RWPE2 (cell line): ENCODE data around the gene NUP214.
"Not testable (repeated sequence)": the region's sequence is repeated elsewhere in the genome, so short reads cannot be mapped to it uniquely, and the experiment has no call there.

Source experiments
- ATAC-seq: fragments of 200-7000 bp; cut with Tn5 transposase; 3 replicates; pipeline ENCODE4 v1.9.1; 2021; ENCODE audit warnings: low read depth
- DNase-seq: peaks from one replicate; pipeline ENCODE4 v3.0.0-alpha.2; 2020; ENCODE audit warnings: low spot score
- H3K27ac ChIP-seq: fragments of 450-650 bp; 2 replicates; pipeline ENCODE4 v1.5.1; 2017; ENCODE audit warnings: mild to moderate bottlenecking; ENCODE audit not compliant: poor library complexity, severe bottlenecking
- H3K27me3 ChIP-seq: fragments of 250-450 bp; sonication (Bioruptor Pico); 2 replicates; pipeline ENCODE4 v1.5.1; 2021; ENCODE audit warnings: mild to moderate bottlenecking, moderate library complexity; ENCODE audit not compliant: insufficient read depth, poor library complexity, severe bottlenecking
- H3K36me3 ChIP-seq: fragments of 250-450 bp; sonication (Bioruptor Pico); 2 replicates; pipeline ENCODE4 v1.5.1; 2020; ENCODE audit warnings: low read depth, mild to moderate bottlenecking, moderate library complexity
- H3K4me1 ChIP-seq: fragments of 250-450 bp; sonication (Bioruptor Pico); 2 replicates; pipeline ENCODE4 v1.5.1; 2021; ENCODE audit warnings: mild to moderate bottlenecking, moderate library complexity; ENCODE audit not compliant: insufficient read depth, poor library complexity, severe bottlenecking
- H3K4me3 ChIP-seq: fragments of 250-450 bp; sonication (Bioruptor Pico); 2 replicates; pipeline ENCODE4 v1.5.1; 2021; ENCODE audit warnings: mild to moderate bottlenecking, moderate library complexity; ENCODE audit not compliant: severe bottlenecking
- H3K9me3 ChIP-seq: fragments of 250-450 bp; sonication (Bioruptor Pico); 2 replicates; pipeline ENCODE4 v1.5.1; 2021; ENCODE audit warnings: mild to moderate bottlenecking, moderate library complexity; ENCODE audit not compliant: severe bottlenecking
- TF ChIP-seq, protein P1 (sequence below): fragments of 450-650 bp; IDR thresholded peaks from one replicate; pipeline ENCODE4 v1.5.1; 2017; ENCODE audit warnings: mild to moderate bottlenecking, moderate library complexity; ENCODE audit not compliant: poor library complexity, severe bottlenecking

Gene NUP214

GRCh38 chr9:131099102-131099606, 26.2 kb upstream of the NUP214 start:
- H3K4me1 ChIP-seq, result no peaks in the 10 kb centered on the region
- peaks cover 6% of the 10 kb centered on the region for H3K9me3 ChIP-seq
- DNase-seq (no peak), ATAC-seq (no peak)
- H3K27ac ChIP-seq, result no peak overlapping the region
- no peak overlapping the region for H3K4me3 ChIP-seq
- H3K36me3 ChIP-seq, result no peaks in the 10 kb centered on the region
- TF ChIP-seq, protein P1, sequence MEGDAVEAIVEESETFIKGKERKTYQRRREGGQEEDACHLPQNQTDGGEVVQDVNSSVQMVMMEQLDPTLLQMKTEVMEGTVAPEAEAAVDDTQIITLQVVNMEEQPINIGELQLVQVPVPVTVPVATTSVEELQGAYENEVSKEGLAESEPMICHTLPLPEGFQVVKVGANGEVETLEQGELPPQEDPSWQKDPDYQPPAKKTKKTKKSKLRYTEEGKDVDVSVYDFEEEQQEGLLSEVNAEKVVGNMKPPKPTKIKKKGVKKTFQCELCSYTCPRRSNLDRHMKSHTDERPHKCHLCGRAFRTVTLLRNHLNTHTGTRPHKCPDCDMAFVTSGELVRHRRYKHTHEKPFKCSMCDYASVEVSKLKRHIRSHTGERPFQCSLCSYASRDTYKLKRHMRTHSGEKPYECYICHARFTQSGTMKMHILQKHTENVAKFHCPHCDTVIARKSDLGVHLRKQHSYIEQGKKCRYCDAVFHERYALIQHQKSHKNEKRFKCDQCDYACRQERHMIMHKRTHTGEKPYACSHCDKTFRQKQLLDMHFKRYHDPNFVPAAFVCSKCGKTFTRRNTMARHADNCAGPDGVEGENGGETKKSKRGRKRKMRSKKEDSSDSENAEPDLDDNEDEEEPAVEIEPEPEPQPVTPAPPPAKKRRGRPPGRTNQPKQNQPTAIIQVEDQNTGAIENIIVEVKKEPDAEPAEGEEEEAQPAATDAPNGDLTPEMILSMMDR, result no peak
- peaks cover 6% of the 10 kb centered on the region for H3K27me3 ChIP-seq

DNA sequence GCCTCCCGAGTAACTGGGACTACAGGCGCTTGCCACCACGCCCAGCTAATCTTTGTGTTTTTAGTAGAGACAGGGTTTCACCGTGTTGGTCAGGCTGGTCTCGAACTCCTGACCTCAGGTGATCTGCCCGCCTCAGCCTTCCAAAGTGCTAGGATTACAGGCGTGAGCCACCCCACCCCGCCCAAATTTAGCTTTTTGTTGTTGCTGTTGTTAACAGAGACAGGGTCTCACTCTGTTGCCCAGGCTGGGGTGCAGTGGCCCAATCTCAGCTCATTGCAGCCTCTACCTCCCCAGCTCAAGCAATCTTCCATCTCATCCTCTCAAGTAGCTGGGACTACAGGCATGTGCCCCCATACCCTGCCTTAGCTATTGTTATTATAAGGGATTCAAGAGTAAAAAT, 25.5 kb upstream of the NUP214 start:
- H3K4me1 ChIP-seq, H3K36me3 ChIP-seq, ATAC-seq, H3K27ac ChIP-seq, H3K4me3 ChIP-seq, H3K27me3 ChIP-seq, DNase-seq, H3K9me3 ChIP-seq: not testable (repeated sequence)

GRCh38 chr9:131100445-131100844, 24.9 kb upstream of the NUP214 start:
- DNase-seq, result no peak
- no peak for ATAC-seq
- Histone ChIP-seq H3K4me1 (no peaks in the 10 kb centered on the region), H3K4me3 (no peak overlapping the region), H3K9me3 (peaks cover 6% of the 10 kb centered on the region), H3K27me3 (peaks cover 5% of the 10 kb centered on the region), H3K27ac (no peak overlapping the region), H3K36me3 (no peaks in the 10 kb centered on the region)
- TF ChIP-seq, protein P1, result no peak

GRCh38 chr9:131101207-131101964, 24.0 kb upstream of the NUP214 start:
- Histone ChIP-seq H3K9me3 (peaks cover 6% of the 10 kb centered on the region), H3K4me1 (no peaks in the 10 kb centered on the region), H3K36me3 (no peaks in the 10 kb centered on the region), H3K27me3 (no peaks in the 10 kb centered on the region), H3K4me3 (no peak overlapping the region), H3K27ac (no peak overlapping the region)
- DNase-seq (no peak), ATAC-seq (no peak)
- TF ChIP-seq, protein P1, result no peak

DNA sequence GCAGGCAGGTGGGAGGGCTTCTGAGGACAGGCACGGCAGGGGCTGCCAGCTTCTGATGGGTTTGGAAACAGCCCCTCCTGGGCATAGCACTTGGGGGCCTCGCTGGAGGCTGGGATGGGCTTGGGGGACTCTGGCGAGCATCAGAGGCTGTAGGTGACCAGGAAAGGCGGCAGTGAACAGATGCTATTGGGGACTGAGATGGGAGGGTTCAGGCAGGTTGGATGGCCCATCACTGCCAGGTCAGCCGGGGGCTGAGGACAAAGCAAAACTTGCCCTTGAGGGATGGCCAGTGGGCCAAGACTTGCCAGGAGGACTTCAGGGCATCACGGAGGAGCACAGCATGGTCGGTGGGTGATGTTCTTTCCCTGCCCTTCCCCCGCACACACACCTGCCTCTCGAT, 22.4 kb upstream of the NUP214 start:
- H3K4me1 ChIP-seq, result no peaks in the 10 kb centered on the region

More for the DNA sequence above, 22.4 kb upstream of the NUP214 start:
- Histone ChIP-seq H3K27ac (no peak overlapping the region), H3K36me3 (no peaks in the 10 kb centered on the region), H3K27me3 (no peaks in the 10 kb centered on the region), H3K9me3 (peaks cover 6% of the 10 kb centered on the region), H3K4me3 (no peak overlapping the region)
- ATAC-seq (no peak), DNase-seq (no peak)
- TF ChIP-seq, protein P1, result no peak
